Calu3 (cell line): ENCODE results near the gene AGT. TPM values are rescaled to one million over a fixed set of nuclear protein-coding genes. Genes with fewer than 3 reads are reported as not detected.

Experiments used
- BruUV-seq: library from RNA; stranded (reverse); fragments of 400-500 nt; replicated peaks from 2 replicates; lab custom pipeline; 2021; lab: Mats Ljungman, UMichigan
- CTCF ChIA-PET: fragments of 300-600 bp; sonication (Branson Sonifier 250); formaldehyde crosslinking; loops from one replicate; lab custom pipeline; 2022; ENCODE audit warnings: antibody characterized with exemption; lab: Charles Lee
- DNase-seq: peaks from one replicate; pipeline ENCODE4 v3.0.0; 2022
- H3K27ac Mint-ChIP-seq: one replicate; pipeline ENCODE4 v1.8.0; 2022; ENCODE audit warnings: mixed read lengths; ENCODE audit not compliant: unreplicated experiment
- H3K27me3 Mint-ChIP-seq: one replicate; pipeline ENCODE4 v1.8.0; 2022; ENCODE audit warnings: mixed read lengths; ENCODE audit not compliant: unreplicated experiment
- H3K36me3 Mint-ChIP-seq: one replicate; pipeline ENCODE4 v1.8.0; 2022; ENCODE audit warnings: mild to moderate bottlenecking, moderate library complexity, mixed read lengths; ENCODE audit not compliant: insufficient read depth, unreplicated experiment
- H3K4me1 Mint-ChIP-seq: one replicate; pipeline ENCODE4 v1.8.0; 2022; ENCODE audit warnings: mild to moderate bottlenecking, low read depth, mixed read lengths; ENCODE audit not compliant: unreplicated experiment
- H3K4me3 Mint-ChIP-seq: one replicate; pipeline ENCODE4 v1.8.0; 2022; ENCODE audit warnings: mild to moderate bottlenecking, low read depth, moderate library complexity, mixed read lengths; ENCODE audit not compliant: unreplicated experiment
- H3K9me3 Mint-ChIP-seq: one replicate; pipeline ENCODE4 v1.8.0; 2022; ENCODE audit warnings: low read depth, mixed read lengths; ENCODE audit not compliant: unreplicated experiment
- intact Hi-C: fragments of 100-400 bp; cut with micrococcal nuclease; formaldehyde crosslinking; loops from one replicate; pipeline ENCODE4 v1.10.0; 2022; ENCODE audit not compliant: unreplicated experiment
- total RNA-seq: library from RNA; stranded (reverse); gene quantifications from 2 replicates; pipeline ENCODE4 v1.2.3, GENCODE V29; 2022
- TF ChIP-seq, protein P1 (sequence below): fragments of 200-600 bp; IDR thresholded peaks from one replicate; pipeline ENCODE4 v1.8.0; 2022; ENCODE audit warnings: antibody characterized with exemption; ENCODE audit not compliant: unreplicated experiment

AGT gene
- total RNA-seq, 1 experiment from 2014 or later = 27.5 TPM

DNA sequence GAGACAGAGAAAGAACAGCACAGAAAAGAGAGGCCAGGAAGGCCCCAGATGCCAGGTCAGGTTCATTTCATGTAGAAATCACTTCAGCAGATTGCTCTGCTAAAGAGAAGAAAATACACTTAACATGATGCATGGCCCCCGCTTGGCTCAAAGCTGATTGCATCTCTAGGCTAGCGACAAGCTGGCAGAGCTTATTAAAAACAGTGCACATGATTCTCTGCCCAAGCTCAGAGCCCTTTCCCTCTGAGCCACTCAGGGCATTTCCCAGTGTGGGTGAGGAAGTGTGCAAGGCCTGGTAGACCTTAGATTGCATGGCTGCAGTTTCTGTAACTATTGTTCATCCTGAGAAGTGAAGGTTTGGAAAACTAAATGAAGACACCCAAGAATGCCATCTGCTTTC lies 30.0 kb upstream of the AGT start:
- no peak for DNase-seq
- H3K9me3 Mint-ChIP-seq = no peaks in the 10 kb centered on the region
- peaks cover 4% of the 10 kb centered on the region for H3K36me3 Mint-ChIP-seq
- no peak overlapping the region for H3K4me3 Mint-ChIP-seq
- no TSS peak for BruUV-seq
- H3K4me1 Mint-ChIP-seq = peaks cover 21% of the 10 kb centered on the region
- TF ChIP-seq, protein P1, sequence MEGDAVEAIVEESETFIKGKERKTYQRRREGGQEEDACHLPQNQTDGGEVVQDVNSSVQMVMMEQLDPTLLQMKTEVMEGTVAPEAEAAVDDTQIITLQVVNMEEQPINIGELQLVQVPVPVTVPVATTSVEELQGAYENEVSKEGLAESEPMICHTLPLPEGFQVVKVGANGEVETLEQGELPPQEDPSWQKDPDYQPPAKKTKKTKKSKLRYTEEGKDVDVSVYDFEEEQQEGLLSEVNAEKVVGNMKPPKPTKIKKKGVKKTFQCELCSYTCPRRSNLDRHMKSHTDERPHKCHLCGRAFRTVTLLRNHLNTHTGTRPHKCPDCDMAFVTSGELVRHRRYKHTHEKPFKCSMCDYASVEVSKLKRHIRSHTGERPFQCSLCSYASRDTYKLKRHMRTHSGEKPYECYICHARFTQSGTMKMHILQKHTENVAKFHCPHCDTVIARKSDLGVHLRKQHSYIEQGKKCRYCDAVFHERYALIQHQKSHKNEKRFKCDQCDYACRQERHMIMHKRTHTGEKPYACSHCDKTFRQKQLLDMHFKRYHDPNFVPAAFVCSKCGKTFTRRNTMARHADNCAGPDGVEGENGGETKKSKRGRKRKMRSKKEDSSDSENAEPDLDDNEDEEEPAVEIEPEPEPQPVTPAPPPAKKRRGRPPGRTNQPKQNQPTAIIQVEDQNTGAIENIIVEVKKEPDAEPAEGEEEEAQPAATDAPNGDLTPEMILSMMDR = no peak
- CTCF ChIA-PET = interaction anchor here (0.6 to 1.6 kb wide), 2 partner anchors 8 to 1209 kb away, joined by 4 read pairs; no protein-coding TSS in a partner anchor
- H3K27me3 Mint-ChIP-seq = no peaks in the 10 kb centered on the region
- intact Hi-C loops = loop anchor here (5.0 kb wide), 1 partner anchor 62 kb away; no protein-coding TSS in a partner anchor
- H3K27ac Mint-ChIP-seq = no peak overlapping the region

DNA sequence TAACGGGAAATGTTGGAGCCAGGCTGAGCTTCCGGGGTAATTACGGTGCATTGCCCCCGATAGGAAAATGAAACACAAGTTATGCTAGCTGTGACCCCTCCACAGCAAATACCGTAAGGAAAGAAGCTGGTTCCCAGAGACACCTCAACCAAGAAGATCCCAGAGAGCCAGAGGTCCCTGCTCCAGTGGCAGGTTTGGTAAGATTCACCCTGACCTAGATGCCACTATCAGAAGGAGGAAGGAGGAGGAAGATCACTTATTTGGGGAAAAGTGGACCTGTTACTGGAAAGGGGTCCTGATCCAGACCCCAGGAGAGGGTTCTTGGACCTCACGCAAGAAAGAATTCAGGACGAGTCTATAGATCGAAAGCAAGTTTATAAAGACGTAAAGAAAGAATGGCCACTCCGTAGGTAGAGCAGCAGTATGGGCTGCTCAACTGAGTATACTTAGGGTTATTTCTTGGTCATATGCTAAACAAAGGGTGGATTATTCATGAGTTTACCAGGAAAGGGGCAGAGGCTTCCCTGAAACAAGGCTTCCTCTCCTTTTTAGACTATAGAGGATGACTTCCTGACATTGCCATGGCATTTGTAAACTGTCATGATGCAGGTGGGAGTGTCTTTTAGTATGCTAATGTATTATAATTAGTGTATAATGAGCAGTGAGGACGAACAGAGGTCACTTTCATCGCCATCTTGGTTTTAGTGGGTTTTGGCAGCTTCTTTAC lies 25.8 kb upstream of the AGT start:
- H3K27me3 Mint-ChIP-seq = no peaks in the 10 kb centered on the region
- no peak overlapping the region for H3K27ac Mint-ChIP-seq
- no peaks in the 10 kb centered on the region for H3K9me3 Mint-ChIP-seq
- TF ChIP-seq, protein P1 = no peak
- intact Hi-C loops = loop anchor here (5.0 kb wide), 1 partner anchor 57 kb away; no protein-coding TSS in a partner anchor
- H3K4me3 Mint-ChIP-seq = no peak overlapping the region
- no TSS peak for BruUV-seq
- CTCF ChIA-PET = no interaction called here
- no peak for DNase-seq
- peaks cover 29% of the 10 kb centered on the region for H3K4me1 Mint-ChIP-seq
- H3K36me3 Mint-ChIP-seq = peaks cover 4% of the 10 kb centered on the region

DNA sequence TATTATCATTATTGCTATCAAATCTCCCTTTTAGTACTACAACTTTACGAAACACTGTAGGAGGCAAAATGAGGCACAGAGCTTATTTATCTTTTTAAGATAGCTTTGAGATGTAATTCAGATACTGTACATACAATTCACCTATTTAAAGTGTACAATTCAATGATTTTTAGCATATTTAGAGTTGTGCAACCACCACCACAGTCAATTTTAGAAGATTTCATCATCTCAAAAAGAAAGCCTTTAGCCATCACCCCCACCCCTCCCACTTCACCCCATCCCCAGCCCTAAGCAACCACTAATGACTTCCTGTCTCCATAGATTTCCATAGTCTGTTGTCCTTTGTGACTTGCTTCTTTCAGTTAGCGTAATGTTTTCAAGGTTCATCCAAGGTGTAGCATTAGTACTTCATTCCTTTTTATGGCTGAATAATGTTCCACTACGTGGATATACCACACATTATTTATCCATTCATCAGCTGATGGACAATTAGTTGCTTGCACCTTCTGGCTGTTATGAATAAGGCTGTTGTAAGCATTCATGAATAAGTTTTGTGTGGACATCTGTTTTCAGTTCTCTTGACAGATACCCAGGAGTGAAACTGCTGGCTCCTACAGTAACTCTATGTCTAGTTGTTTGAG lies 23.8 kb upstream of the AGT start:
- no peaks in the 10 kb centered on the region for H3K36me3 Mint-ChIP-seq
- H3K27ac Mint-ChIP-seq = no peak overlapping the region
- H3K9me3 Mint-ChIP-seq = no peaks in the 10 kb centered on the region
- CTCF ChIA-PET = no interaction called here
- BruUV-seq = no TSS peak
- intact Hi-C loops = no loop called here
- H3K27me3 Mint-ChIP-seq = no peaks in the 10 kb centered on the region
- peaks cover 11% of the 10 kb centered on the region for H3K4me1 Mint-ChIP-seq
- DNase-seq = no peak
- TF ChIP-seq, protein P1 = no peak
- no peak overlapping the region for H3K4me3 Mint-ChIP-seq

DNA sequence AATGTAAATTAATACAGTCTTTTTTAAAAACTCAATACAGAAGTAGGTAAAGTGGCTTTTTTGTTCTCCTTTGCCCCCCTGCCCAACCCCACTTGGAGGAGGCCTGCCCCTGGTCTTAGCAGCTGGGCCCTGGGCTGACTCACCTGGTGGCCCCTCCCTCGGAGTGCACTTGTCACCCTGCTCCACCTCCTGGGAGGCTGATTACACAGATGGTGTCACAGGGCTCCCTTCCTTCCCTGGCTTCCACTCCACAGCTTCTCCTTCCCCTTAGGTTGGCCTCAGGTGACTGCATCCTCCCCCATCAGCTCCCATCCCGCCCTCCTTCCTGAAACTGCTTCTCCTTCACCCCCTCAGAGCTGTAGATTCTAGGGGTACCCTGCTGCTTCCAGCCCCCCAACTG lies 21.5 kb upstream of the AGT start:
- intact Hi-C loops = no loop called here
- Mint-ChIP-seq H3K4me1 (peaks cover 20% of the 10 kb centered on the region), H3K27ac (peak overlapping the region; percentile 57), H3K4me3 (no peak overlapping the region), H3K27me3 (no peaks in the 10 kb centered on the region), H3K36me3 (no peaks in the 10 kb centered on the region), H3K9me3 (no peaks in the 10 kb centered on the region)
- no TSS peak for BruUV-seq
- peak; percentile 87 for DNase-seq
- CTCF ChIA-PET = interaction anchor here (0.6 to 1.0 kb wide), 3 partner anchors 9 to 38 kb away, joined by 3 to 4 read pairs (median 4); partner anchors contain the start of gene AGT
- TF ChIP-seq, protein P1 = no peak
